SK-N-MC (cell line): ENCODE results near the gene GCNT3.

Experiments
- DNase-seq: peaks from one replicate; pipeline ENCODE4 v3.0.0-alpha.2; 2011; ENCODE audit warnings: low read depth, low spot score
- H3K27ac ChIP-seq: fragments of 200-600 bp; sonication (generic); 2 replicates; pipeline ENCODE4 v1.5.1; 2016; ENCODE audit warnings: mixed run types
- H3K36me3 ChIP-seq: fragments of 200-600 bp; sonication (generic); 2 replicates; pipeline ENCODE4 v1.6.1; 2017; ENCODE audit warnings: antibody characterized with exemption, low read length, mixed read lengths; ENCODE audit not compliant: insufficient read depth
- H3K4me3 ChIP-seq: fragments of 200-600 bp; sonication (generic); 2 replicates; pipeline ENCODE4 v1.5.1; 2016
- H3K9ac ChIP-seq: fragments of 200-600 bp; sonication (generic); 2 replicates; pipeline ENCODE4 v1.8.0; 2017; ENCODE audit warnings: mixed run types, mixed read lengths; ENCODE audit not compliant: insufficient read length
- H3K9me3 ChIP-seq: fragments of 200-600 bp; sonication (generic); 2 replicates; pipeline ENCODE4 v1.6.1; 2017; ENCODE audit warnings: low read depth, mild to moderate bottlenecking, antibody characterized with exemption, low read length, moderate library complexity, mixed read lengths
- EZH2 ChIP-seq: fragments of 200-600 bp; sonication (generic); IDR thresholded peaks from one replicate; pipeline ENCODE4 v1.6.1; 2017; ENCODE audit warnings: antibody characterized with exemption
- FOXP2 ChIP-seq: optimal IDR thresholded peaks from 2 replicates; pipeline ENCODE3; 2011; ENCODE audit warnings: mild to moderate bottlenecking, moderate library complexity; ENCODE audit not compliant: insufficient read depth; ENCODE audit errors: extremely low read length, control extremely low read depth
- POLR2AphosphoS5 ChIP-seq: IDR thresholded peaks from 2 replicates; pipeline ENCODE4 v1.6.1; 2012; ENCODE audit warnings: mild to moderate bottlenecking, low read depth, low read length, borderline replicate concordance

Gene GCNT3

DNA sequence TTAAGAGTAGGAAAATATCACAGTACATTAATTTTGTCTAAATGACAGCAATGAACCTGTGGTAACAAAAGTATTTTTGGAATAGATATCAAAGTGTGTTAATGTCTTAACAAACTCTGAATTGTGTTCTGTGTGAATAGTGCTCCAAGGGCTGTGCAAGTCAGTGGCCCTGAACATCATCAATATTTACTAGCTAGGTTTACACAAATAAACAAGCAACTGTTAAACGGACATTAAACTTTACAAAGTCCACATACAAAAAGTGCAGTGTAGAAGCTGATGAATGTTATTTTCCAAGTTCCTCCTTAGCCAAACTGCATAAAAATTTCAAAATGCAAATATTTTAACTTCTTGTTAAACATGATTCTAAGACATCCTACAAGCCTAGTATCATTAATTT is 47.8 kb downstream of the GCNT3 start:
- no peaks in the 10 kb centered on the region for H3K9me3 ChIP-seq
- no peak for TF ChIP-seq EZH2
- no peak for TF ChIP-seq FOXP2
- no peak for TF ChIP-seq POLR2AphosphoS5
- H3K27ac ChIP-seq, result no peak overlapping the region
- H3K9ac ChIP-seq, result no peak overlapping the region
- H3K4me3 ChIP-seq, result no peak overlapping the region
- H3K36me3 ChIP-seq, result peaks cover 48% of the 10 kb centered on the region
- DNase-seq, result no peak

- H3K9ac ChIP-seq, result no peak overlapping the region
- DNase-seq, result no peak
- no peak overlapping the region for H3K27ac ChIP-seq
- TF ChIP-seq POLR2AphosphoS5, result no peak
- TF ChIP-seq FOXP2, result no peak
- no peak overlapping the region for H3K4me3 ChIP-seq
- peaks cover 48% of the 10 kb centered on the region for H3K36me3 ChIP-seq
- H3K9me3 ChIP-seq, result no peaks in the 10 kb centered on the region
Observed at GRCh38 chr15:59662260-59662659, 50.7 kb downstream of the GCNT3 start.

- H3K9me3 ChIP-seq, result no peaks in the 10 kb centered on the region
- DNase-seq, result no peak
- no peak for TF ChIP-seq FOXP2
- no peak for TF ChIP-seq POLR2AphosphoS5
- TF ChIP-seq EZH2, result no peak
- H3K4me3 ChIP-seq, result no peak overlapping the region
- H3K9ac ChIP-seq, result no peak overlapping the region
- H3K27ac ChIP-seq, result no peak overlapping the region
- peaks cover 69% of the 10 kb centered on the region for H3K36me3 ChIP-seq
Observed at GRCh38 chr15:59668556-59668955, 57.0 kb downstream of the GCNT3 start.
